ENCODE measurements around the gene IRF6.

IRF6 gene

GRCh38 chr1:209790286-209791193 is 15.4 kb downstream of the IRF6 start:
- DNase-seq, result no peak

- no peak for DNase-seq
Observed at GRCh38 chr1:209789245-209789644, 16.7 kb downstream of the IRF6 start.

GRCh38 chr1:209787551-209787950 is 18.4 kb downstream of the IRF6 start:
- no peak for DNase-seq

GRCh38 chr1:209786146-209786545 is 19.8 kb downstream of the IRF6 start:
- no peak for DNase-seq

GRCh38 chr1:209785592-209785991 is 20.4 kb downstream of the IRF6 start:
- no peak for DNase-seq

- peak; percentile 71 to 98 (median 96) for DNase-seq
Observed at GRCh38 chr1:209784265-209785169, 21.4 kb downstream of the IRF6 start, which contains the start of gene C1orf74. Gene C1orf74 (minus strand): TSS chr1:209784559. CDS start chr1:209783634, 925 bp downstream.

GRCh38 chr1:209783386-209783785 is 22.6 kb downstream of the IRF6 start:
- peak in 2 of 14 donors; percentile 4 to 12 for DNase-seq

GRCh38 chr1:209780268-209780667 is 25.7 kb downstream of the IRF6 start:
- DNase-seq, result no peak

GRCh38 chr1:209778102-209778501 is 27.8 kb downstream of the IRF6 start:
- DNase-seq, result no peak

- DNase-seq, result no peak
Observed at GRCh38 chr1:209777587-209777986, 28.4 kb downstream of the IRF6 start.

- DNase-seq, result no peak
Observed at GRCh38 chr1:209775678-209776077, 30.3 kb downstream of the IRF6 start.

GRCh38 chr1:209774592-209774991 is 31.4 kb downstream of the IRF6 start:
- DNase-seq, result no peak

GRCh38 chr1:209772126-209772525 is 33.8 kb downstream of the IRF6 start:
- DNase-seq, result no peak

- DNase-seq, result no peak
Observed at GRCh38 chr1:209770636-209771415, 35.1 kb downstream of the IRF6 start.

GRCh38 chr1:209769971-209770370 is 36.0 kb downstream of the IRF6 start:
- no peak for DNase-seq

GRCh38 chr1:209769171-209769904 is 36.6 kb downstream of the IRF6 start:
- peak in 5 of 14 donors; percentile 9 to 40 (median 19) for DNase-seq

GRCh38 chr1:209768354-209768774 is 37.6 kb downstream of the IRF6 start:
- no peak for DNase-seq

- DNase-seq, result no peak
Observed at GRCh38 chr1:209767706-209768105, 38.2 kb downstream of the IRF6 start.

- DNase-seq, result no peak
Observed at GRCh38 chr1:209767096-209767495, 38.8 kb downstream of the IRF6 start.

- no peak for DNase-seq
Observed at GRCh38 chr1:209766051-209766450, 39.9 kb downstream of the IRF6 start.

GRCh38 chr1:209761011-209761635 is 44.8 kb downstream of the IRF6 start:
- DNase-seq, result no peak
